GM12892 (cell line): Measurements from ENCODE around the gene ARHGAP24.

Experiments
- DNase-seq: peaks from one replicate; pipeline ENCODE4 v3.0.0; 2011; ENCODE audit not compliant: insufficient read length
- FAIRE-seq: peaks from 2 replicates; lab custom pipeline; 2011; peaks lifted over from hg19 to GRCh38; lab: Jason Lieb, UNC
- POLR2A ChIP-seq: IDR thresholded peaks from 2 replicates; pipeline ENCODE4 v1.6.1; 2011; ENCODE audit warnings: low read depth, low read length, control low read depth
- POLR2AphosphoS5 ChIP-seq: IDR thresholded peaks from 2 replicates; pipeline ENCODE4 v1.6.1; 2011; ENCODE audit warnings: low read depth, low read length, control low read depth
- TAF1 ChIP-seq: IDR thresholded peaks from 2 replicates; pipeline ENCODE4 v1.6.1; 2011; ENCODE audit warnings: low read depth, mild to moderate bottlenecking, control low read depth, low read length, borderline replicate concordance

ARHGAP24 gene

GRCh38 chr4:85697854-85698253, 222.9 kb downstream of the ARHGAP24 start:
- DNase-seq = no peak
- TF ChIP-seq POLR2AphosphoS5 (no peak), POLR2A (no peak)
- FAIRE-seq = no peak

DNA sequence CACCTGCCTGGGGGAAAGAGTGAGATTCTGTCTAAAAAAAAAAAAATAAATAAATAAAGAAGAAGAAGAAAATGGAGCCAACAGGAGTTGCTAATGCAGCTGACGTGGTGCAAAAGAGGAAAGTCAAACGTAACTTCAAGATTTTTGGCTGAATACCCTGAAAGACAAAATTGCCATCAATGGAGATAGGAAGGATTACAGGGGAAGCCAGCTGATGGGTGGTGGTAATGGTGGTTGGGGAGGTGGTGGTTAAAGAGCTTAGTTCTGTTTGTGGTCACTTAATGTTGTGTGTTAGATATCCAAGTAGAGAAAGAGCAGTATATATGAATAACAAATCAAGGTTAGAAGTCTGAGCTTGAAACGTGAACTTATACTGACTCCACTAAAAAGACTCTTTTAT, 225.4 kb downstream of the ARHGAP24 start:
- no peak for DNase-seq
- TF ChIP-seq TAF1 (no peak), POLR2AphosphoS5 (no peak), POLR2A (no peak)
- FAIRE-seq = no peak

DNA sequence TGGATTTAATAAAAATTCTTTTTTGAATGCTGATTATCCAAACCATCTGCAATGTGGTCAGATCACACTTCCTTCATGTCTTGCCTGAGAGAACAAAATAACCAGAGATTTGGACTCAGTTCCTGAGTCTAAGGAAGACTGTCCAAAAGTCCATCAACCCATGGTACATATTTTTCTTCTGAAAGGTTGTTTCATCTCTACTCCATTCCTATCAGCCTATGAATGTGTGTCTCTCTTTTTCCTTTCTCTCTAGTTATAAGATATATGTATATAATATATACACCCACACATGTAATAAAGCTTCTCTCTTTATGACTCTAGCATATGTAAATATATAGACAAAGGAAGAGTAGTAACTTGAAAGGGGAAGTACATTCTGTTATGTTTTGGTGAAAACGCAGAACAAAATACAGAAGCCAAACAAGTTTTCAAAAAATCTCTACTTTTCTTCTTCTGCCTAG, 226.9 kb downstream of the ARHGAP24 start:
- no peak for TF ChIP-seq TAF1
- TF ChIP-seq POLR2A = no peak
- TF ChIP-seq POLR2AphosphoS5 = no peak
- FAIRE-seq (peak; percentile 67), DNase-seq (no peak)

- TF ChIP-seq POLR2AphosphoS5 (no peak), POLR2A (no peak), TAF1 (no peak)
- DNase-seq (no peak), FAIRE-seq (no peak)
These were observed 228.1 kb downstream of the ARHGAP24 start for GRCh38 chr4:85703096-85703495.

- DNase-seq = no peak
- TF ChIP-seq POLR2AphosphoS5 = no peak
- no peak for TF ChIP-seq TAF1
- no peak for TF ChIP-seq POLR2A
- FAIRE-seq = no peak
These were observed 232.7 kb downstream of the ARHGAP24 start for GRCh38 chr4:85707611-85708010.

- no peak for FAIRE-seq
- no peak for DNase-seq
- TF ChIP-seq POLR2A = no peak
- no peak for TF ChIP-seq POLR2AphosphoS5
- TF ChIP-seq TAF1 = no peak
These were observed 233.5 kb downstream of the ARHGAP24 start for GRCh38 chr4:85708468-85708867.

GRCh38 chr4:85713005-85713404, 238.1 kb downstream of the ARHGAP24 start:
- TF ChIP-seq TAF1 (no peak), POLR2AphosphoS5 (no peak), POLR2A (no peak)
- DNase-seq = no peak
- FAIRE-seq = no peak

GRCh38 chr4:85715991-85716737, 241.2 kb downstream of the ARHGAP24 start:
- FAIRE-seq = no peak

DNA sequence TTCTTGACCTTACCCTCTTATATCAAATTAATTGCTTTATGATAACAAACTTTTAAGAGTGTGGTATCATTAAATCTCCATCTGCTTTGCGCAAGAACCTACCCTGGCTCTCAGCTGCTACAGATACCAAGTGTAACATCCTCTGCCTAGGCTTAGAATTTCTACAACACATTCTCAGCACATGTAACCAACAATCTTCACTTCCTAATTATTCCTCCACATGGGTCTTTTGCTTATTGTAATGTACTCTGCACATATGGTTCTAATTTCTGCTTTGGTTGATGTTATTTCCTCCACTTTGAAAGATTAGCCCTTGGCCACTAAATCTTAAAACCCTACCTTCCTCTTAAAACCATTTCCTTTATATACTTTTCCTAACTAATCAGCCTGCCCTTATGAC, 242.4 kb downstream of the ARHGAP24 start:
- DNase-seq (no peak), FAIRE-seq (no peak)
- TF ChIP-seq POLR2AphosphoS5 (no peak), POLR2A (no peak), TAF1 (no peak)

More at GRCh38 chr4:85715991-85716737, 241.2 kb downstream of the ARHGAP24 start:
- DNase-seq = no peak
- TF ChIP-seq POLR2AphosphoS5 = no peak
- TF ChIP-seq TAF1 = no peak
- no peak for TF ChIP-seq POLR2A

- FAIRE-seq (no peak), DNase-seq (no peak)
- TF ChIP-seq POLR2AphosphoS5 (no peak), TAF1 (no peak), POLR2A (no peak)
These were observed 242.9 kb downstream of the ARHGAP24 start for GRCh38 chr4:85717847-85718246.

- TF ChIP-seq TAF1 = no peak
- no peak for TF ChIP-seq POLR2A
- no peak for TF ChIP-seq POLR2AphosphoS5
- FAIRE-seq (no peak), DNase-seq (no peak)
These were observed 245.8 kb downstream of the ARHGAP24 start for GRCh38 chr4:85720735-85721134.

DNA sequence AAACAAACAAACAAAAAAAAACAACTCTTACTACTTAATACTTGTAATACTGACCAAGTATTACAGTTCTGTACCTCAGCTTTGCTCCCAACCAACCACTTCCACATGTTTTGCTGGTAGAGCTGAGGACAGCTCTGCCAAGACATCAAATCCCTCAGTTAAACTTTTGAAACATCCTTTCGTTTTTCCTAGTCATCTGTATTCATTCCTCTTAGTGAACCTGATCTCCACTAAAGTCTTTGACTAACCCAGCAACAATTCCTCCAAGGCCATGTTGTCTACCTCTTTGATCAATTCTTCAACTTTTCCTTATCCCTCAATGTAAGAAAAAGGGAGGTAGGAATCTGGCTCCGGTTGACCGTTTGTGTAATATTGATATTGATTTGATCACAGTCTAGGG, 247.5 kb downstream of the ARHGAP24 start:
- FAIRE-seq (no peak), DNase-seq (no peak)
- TF ChIP-seq TAF1 (no peak), POLR2AphosphoS5 (no peak), POLR2A (no peak)

GRCh38 chr4:85722807-85723206, 247.9 kb downstream of the ARHGAP24 start:
- DNase-seq (no peak), FAIRE-seq (no peak)
- TF ChIP-seq TAF1 (no peak), POLR2A (no peak), POLR2AphosphoS5 (no peak)
